GM18502 (cell line): ENCODE results near the gene LCE1C.

Experiments
- ATAC-seq: cut with Tn5 transposase; IDR thresholded peaks from one replicate; pipeline ENCODE4 v1.9.1; 2021; ENCODE audit warnings: mild to moderate bottlenecking; ENCODE audit not compliant: unreplicated experiment, poor library complexity

LCE1C gene

GRCh38 chr1:152760551-152761190 is 45.8 kb downstream of the LCE1C start:
- ATAC-seq: no peak

DNA sequence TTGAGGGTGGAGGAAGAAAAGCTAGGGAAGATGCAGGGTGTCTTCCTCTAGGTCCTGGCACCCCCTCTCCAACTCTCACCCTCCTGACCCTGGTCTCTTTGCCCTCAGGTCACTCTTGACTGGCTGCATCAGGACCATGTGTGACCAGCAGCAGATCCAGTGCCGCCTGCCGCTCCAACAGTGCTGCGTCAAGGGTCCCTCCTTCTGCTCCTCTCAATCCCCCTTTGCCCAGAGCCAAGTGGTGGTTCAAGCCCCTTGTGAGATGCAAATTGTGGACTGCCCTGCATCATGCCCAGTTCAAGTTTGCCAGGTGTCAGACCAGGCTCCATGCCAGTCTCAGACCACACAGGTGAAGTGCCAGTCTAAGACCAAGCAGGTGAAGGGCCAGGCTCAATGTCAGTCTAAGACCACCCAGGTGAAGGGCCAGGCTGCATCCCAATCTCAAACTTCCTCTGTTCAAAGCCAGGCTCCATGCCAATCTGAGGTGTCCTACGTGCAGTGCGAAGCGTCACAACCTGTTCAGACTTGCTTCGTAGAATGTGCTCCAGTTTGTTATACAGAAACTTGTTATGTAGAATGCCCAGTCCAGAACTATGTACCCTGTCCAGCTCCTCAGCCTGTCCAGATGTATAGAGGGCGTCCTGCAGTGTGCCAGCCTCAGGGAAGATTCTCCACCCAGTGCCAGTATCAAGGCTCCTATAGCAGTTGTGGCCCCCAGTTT is 46.8 kb downstream of the LCE1C start:
- no peak for ATAC-seq

- no peak for ATAC-seq
Measured at GRCh38 chr1:152758636-152759035, 47.8 kb downstream of the LCE1C start.

GRCh38 chr1:152757747-152758146 is 48.7 kb downstream of the LCE1C start, which contains the start of gene KPRP:
KPRP (plus strand) TSS chr1:152758025; CDS start chr1:152759589, 1,564 bp downstream.
- ATAC-seq: no peak

DNA sequence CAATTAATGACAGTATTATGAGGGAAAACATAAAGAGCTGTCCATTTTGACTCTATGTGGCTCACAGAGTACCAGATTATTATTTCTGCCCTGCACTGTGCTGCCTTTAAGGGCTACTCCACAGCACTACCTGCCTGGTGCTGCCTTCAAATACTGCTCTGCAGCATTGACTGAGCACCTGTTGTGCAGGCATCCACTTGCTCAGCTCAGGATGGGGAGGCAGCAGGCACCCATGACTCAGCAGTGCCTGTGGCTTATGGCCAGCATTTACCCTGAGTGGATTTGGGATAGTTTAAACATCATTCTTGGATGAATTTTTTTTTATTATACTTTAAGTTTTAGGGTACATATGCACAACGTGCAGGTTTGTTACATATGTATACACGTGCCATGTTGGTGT is 49.6 kb downstream of the LCE1C start:
- ATAC-seq: no peak
